Amygdala (tissue), 56 donors: ENCODE results near the gene IRF5.
A peak's percentile ranks its signal among the peaks of the same experiment; 100 is the strongest.
"Not testable (repeated sequence)": the region's sequence is repeated elsewhere in the genome, so short reads cannot be mapped to it uniquely, and the experiment has no call there.

ENCODE experiments used
- DNase-seq, 56 donors: peaks; one replicate each; lab custom pipeline; 2025; lab: John Stamatoyannopoulos, UW

The IRF5 gene

GRCh38 chr7:128948976-128949760 lies 11.4 kb downstream of the IRF5 start:
- peak in 2 of 56 donors; percentile 5 to 36 for DNase-seq

DNA sequence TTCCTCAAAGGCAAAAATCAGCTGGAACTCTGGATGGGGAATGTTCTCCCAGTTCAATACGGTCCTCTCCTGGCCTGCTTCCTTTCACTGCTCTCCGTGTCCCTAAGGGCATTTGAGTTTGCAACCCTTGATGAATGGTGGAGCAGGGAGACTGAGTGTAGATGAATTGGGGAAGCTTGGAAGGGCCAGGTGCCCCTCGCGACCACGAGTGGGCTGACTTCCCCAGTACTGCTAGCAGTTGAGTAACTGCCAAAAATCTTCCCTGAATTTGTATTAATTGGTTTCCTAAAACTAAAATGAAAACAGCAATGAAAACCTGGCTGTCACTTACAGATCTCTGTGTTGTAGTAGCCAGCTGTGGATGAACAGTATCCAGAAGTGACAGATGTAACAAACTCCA lies 13.6 kb downstream of the IRF5 start:
- DNase-seq: no peak

GRCh38 chr7:128954150-128954549 lies 16.4 kb downstream of the IRF5 start:
- no peak for DNase-seq

DNA sequence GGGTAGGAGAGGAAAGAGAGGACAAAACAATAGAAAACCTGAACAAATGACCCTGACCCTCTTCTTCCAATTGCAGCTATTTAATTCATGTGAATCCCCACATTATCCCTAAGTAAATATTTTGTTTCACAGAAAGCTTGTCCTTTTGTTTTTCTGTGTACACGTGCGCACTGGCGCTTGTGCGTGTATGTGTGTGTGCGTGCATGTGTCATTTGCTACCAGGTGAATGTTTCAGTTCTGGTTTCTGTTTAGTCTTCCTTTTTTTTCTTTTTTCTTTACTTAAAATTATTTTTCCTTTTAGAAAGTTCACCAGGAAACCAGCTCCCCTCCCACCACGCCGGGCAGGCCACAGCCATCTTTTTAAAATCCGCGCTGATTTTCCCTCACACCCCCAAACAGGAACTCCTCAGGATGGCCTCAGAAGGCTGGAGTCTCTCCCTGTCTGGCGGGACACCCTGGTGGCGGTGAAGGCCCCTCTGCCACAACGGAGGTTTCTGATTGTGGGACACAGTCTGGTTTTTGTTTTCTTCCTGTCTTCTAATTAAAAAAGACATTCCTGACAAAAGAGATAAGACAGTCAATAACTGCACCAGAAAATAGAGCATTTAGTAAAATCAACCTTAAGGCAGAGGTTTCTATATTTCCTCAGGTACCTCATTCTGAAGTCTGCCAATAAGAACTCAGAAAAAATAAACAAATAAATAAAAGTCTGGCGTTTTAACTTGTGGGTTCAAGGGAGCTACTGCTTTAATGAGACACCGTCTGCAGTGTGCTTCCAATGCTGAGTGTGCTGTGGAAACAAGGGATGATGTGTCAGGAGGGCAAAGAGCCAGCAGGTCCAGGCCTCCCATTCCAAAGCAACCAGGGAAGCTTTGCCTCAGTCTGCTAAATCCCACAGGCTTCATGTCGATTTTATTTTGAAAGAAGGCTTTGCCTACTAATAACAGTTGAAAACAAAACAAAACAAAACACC lies 17.4 kb downstream of the IRF5 start:
- peak in 3 of 56 donors; percentile 10 to 39 (median 11) for DNase-seq

GRCh38 chr7:128955981-128956380 lies 18.3 kb downstream of the IRF5 start:
- DNase-seq: no peak

- DNase-seq: no peak
Measured at GRCh38 chr7:128959296-128959695, 21.6 kb downstream of the IRF5 start.

- no peak for DNase-seq
Measured at GRCh38 chr7:128961030-128961659, 23.4 kb downstream of the IRF5 start.

GRCh38 chr7:128962899-128963298 lies 25.2 kb downstream of the IRF5 start:
- DNase-seq: no peak

GRCh38 chr7:128963327-128963757 lies 25.6 kb downstream of the IRF5 start:
- no peak for DNase-seq

DNA sequence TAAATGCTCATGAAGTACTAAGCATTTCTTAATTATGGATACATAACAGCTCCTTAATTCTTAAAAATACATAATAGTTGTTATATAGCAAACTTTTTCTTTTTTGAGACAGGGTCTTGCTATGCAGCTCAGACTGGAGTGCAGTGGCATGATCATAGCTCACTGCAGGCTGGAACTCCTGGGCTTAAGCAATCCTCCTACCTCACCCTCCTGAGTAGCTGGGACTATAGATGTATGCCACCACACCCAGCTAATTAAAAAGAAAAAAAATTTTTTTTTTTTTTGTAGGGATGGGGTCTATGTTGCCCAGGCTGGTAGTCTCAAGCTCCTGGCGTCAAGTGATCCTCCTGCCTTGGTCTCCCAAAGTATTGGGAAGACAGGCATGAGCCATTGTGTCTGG lies 30.9 kb downstream of the IRF5 start:
- no peak for DNase-seq

DNA sequence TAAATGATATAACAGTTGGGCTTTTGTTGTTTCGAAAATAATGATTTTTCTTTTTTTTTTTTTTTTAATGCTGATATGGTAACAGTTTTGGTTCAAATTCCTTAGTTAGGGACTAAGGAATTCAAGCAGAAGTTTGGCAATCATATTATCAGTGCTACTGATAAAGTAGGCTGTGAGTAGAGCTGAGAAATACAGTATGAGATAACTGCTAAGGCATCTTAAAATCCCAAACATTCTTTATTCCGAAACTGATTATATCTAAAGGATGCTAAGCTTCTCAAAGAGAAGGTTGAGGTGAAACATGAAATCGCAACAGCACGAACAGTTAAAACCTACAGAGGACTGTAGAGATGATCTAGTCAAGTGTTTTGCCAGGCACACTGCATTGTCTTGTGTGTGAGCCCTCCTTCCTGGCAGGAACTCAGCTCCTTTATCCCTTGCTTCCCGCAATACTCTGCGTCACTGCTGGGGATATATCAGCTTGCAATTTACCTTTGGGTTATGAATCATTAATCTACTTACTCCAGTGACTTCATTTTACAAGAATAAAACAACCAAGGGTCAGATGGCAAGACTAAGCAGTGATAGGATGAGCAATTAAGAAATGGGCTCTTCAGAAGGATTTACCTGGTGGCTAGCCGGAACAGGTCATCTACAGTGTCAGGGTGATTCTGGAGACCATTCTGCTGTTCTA lies 36.7 kb downstream of the IRF5 start:
- DNase-seq: no peak

DNA sequence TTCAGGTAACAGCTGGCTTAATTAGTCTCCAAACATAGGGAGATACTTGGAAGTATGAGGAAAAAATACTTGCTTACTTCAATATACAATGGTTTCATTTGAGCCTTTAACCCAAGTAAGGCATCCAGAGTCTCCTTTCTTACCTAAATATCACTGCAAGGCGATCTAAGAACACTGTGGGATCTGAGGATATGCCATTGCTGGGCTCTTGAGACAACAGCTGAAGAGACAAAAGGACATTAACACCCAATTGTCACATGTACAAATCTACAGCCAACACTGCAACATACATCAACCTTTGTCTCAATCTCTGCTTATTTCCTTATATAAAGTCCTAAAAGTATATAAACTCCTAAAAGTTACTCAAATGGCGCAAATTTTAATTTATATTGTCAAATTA lies 44.4 kb downstream of the IRF5 start:
- no peak for DNase-seq

- DNase-seq: no peak
Measured at GRCh38 chr7:128985660-128986059, 47.9 kb downstream of the IRF5 start.

DNA sequence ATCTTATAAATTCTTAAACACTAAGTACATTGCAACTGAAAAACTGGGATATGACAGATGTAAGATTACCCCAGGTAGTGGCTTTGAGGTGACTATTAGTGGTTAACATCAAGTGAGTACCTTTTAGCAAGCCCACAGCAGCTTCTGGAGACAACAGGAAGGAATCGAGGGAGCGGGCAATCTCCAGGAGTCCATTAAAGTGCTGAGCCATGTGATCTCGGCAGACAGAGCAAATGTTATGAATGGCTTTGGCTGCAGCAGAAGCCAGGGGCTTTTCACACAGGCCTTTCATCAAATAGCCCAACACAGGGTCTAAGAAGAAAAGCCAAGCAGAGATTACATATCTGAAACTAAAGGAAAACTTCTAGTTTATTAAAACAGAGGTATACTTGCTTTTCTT lies 48.9 kb downstream of the IRF5 start:
- DNase-seq: peak in 7 of 56 donors; percentile 1 to 10 (median 4)

DNA sequence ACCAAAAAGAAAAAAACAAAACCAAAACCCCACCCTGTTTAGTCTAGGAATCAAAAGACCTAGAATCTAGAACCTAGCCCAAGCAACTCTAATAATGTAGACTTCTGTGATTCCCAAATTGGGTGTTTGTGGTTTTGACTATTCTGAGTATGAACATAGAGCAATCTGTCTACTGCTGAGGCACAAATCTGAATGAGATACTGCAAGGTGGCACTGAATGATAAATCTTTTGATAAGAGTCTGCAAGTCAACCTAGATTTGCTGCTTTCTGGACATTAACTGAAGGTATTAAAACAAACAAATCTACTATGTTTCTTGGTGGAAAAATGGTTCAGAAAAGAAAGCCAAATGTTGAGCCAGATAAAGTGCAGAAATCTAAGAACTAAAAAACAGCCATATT lies 50.6 kb downstream of the IRF5 start:
- no peak for DNase-seq

GRCh38 chr7:128989961-128990360 lies 52.2 kb downstream of the IRF5 start:
- no peak for DNase-seq

GRCh38 chr7:128993419-128993818 lies 55.7 kb downstream of the IRF5 start:
- DNase-seq: no peak

- DNase-seq: not testable (repeated sequence)
Measured at GRCh38 chr7:128994560-128994959, 56.8 kb downstream of the IRF5 start.

- DNase-seq: no peak
Measured at GRCh38 chr7:128997181-128997580, 59.5 kb downstream of the IRF5 start.
